Muscle of arm (tissue), 12 donors: ENCODE results near the gene PRR33. TPM values are rescaled to one million over a fixed set of nuclear protein-coding genes. Genes with fewer than 3 reads are reported as not detected.

Experiments used
- DNase-seq: peaks from one replicate; pipeline ENCODE4 v3.0.0-alpha.2; 2013
- polyA plus RNA-seq, 12 donors: library from polyadenylated mRNA; unstranded; fragments of 120-200 nt; gene quantifications; one replicate each; pipeline ENCODE4 v1.2.1, GENCODE V29; 2013; ENCODE audit not compliant: insufficient read length in 12 of 12

PRR33 gene
- polyA plus RNA-seq, 12 donors, result 1.1 to 6.9 (median 2.9) TPM; not detected in 2

DNA sequence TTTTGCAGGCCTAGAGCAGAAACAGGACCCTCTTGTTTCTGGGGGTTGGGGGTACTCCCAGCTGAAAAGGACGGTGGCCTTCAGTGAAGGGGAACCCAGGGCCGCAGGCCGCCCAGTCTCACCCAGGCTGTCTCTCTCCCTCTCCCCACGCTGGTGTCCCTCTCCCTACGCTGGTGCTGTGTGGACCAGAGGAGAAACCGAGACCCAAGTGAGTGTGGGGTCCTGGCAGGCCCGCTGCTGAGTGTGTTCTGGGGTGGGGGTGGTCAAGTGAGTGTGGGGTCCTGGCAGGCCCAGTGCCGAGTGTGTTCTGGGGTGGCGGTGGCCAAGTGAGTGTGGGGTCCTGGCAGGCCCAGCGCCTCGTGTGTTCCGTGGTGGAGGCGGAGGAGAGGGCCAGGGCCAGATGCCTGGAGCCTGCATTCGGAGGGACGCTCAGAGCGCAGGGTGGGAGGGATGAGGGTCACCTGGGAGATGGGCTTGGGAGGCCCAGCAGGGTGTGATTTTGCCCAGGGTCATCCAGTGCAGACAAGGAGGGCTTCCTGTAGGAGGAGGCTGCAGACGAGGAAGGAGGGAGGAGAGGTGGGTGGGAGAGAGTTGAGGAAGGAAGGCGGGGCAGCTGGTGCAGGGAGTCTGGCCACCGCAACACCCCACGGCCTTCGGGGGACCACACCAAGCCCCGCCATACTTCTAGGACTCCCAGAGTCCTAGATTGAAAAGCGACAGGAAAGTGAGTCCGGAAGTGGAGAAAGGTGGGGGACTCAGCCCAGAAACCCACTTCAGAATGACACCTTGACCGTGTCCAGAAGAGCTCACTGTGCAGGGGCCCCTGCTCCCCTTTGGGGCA, 38.1 kb upstream of the PRR33 start:
- DNase-seq, result no peak

DNA sequence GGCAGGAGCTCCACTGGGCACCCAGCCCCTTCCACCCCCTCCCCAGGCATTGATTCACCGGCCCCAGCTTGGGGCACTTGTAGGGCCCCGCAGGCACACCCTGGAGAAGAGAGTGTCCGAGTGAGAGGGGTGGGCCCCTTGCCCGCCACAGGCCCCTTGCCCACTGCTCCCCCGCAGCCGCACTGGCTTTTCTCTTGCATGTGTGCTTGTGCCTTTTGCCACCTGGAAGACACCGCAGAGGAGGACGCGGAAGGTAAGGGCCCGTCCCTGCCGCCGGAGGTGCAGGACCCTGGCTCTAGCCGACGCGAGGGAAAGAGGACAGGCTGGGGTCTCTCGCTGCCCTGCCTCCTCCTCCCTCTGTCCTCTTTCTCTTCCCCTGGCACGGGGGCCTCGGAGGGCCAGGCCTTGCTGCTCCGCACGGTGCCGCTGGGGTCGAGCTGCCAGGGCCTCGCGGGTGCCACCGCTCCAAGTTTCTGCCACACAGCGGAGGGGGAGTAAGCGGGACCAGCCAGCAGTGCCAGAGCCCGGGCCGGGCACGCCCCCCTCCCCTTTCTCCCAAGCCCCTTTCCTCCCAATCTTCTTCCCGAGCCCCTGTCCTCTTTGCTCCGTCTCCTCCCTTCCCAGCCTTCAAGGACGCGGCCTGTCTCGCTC, 37.3 kb upstream of the PRR33 start:
- no peak for DNase-seq

DNA sequence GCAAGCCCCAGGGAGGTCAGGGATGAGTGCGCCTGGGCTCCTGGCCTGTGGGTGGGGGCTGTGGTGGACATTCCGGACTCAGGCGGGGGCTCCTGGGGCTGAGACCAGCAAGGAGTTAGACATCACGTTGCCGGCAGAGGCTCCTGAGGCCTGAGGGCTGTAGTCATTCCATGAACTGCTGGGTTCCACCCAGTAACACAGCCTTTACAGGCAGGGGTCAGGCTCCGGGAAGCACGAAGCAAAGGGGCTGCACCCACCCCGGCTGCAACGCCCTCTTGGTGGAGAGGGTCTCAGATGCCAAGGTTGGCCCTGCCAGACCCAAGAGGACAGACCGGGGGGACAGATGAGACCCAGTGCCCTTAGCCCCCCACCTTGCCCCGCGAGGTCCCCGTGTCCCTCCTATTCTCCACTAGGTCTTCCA, 36.8 kb upstream of the PRR33 start:
- no peak for DNase-seq

- no peak for DNase-seq
Observed at GRCh38 chr11:1927848-1928469, 36.3 kb upstream of the PRR33 start.

GRCh38 chr11:1927026-1927847, 35.5 kb upstream of the PRR33 start:
- peak; percentile 79 for DNase-seq

GRCh38 chr11:1926156-1927025, 34.7 kb upstream of the PRR33 start:
- DNase-seq, result no peak

GRCh38 chr11:1925373-1926155, 33.9 kb upstream of the PRR33 start:
- DNase-seq, result no peak

- no peak for DNase-seq
Observed at GRCh38 chr11:1924646-1925372, 33.1 kb upstream of the PRR33 start.

DNA sequence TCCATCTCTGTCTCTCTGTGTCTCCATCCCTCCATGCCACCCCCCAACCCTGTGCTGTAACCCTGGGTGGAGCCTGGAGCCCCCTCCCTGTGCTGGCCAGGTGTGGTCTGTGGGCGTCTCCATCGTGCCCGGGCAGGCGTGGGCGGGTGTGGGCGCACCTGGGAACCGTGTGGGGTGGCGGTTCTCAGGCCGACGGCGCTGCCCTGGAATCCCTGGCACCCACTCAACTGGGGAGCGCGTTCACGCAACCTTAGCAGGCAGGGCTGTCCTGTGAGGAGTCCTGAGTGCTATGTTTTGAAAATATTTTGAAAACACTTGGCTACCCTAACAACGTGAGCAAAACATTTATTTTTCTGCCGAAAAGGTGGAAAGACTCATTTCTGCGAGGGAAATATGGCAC, 32.5 kb upstream of the PRR33 start:
- DNase-seq, result no peak

- no peak for DNase-seq
Observed at GRCh38 chr11:1923201-1923956, 31.7 kb upstream of the PRR33 start.

DNA sequence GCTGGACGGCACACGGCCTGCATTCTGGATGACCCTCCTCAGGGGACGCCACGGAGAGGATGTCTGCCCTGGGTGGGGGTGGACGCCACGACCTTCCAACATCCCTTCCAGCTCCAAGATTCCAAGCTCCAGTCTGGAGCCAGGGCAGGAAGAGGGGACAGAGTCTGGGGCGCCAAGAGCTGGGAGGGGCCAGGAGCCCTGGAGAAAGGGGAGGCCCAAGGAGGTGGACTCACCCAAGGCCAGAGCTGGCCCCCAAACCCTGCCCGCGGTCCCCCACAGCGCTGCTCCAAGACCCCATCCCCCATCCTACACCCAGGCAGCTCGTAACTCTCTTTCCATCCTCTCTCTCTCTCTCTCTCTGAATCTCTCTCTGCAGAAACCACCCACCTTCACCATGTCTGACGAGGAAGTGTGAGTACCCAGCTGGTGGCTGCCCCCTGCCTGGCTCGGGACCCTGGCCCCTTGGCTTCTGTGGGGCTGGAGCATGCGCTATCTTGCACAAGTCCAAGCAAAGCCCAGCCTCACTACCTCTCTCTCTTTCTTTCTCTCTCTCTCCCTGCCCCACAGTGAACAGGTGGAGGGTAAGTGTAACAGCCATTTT, 30.9 kb upstream of the PRR33 start:
- DNase-seq, result peak; percentile 83

GRCh38 chr11:1921574-1922141, 30.0 kb upstream of the PRR33 start:
- DNase-seq, result peak; percentile 96

GRCh38 chr11:1920909-1921573, 29.3 kb upstream of the PRR33 start:
- no peak for DNase-seq

DNA sequence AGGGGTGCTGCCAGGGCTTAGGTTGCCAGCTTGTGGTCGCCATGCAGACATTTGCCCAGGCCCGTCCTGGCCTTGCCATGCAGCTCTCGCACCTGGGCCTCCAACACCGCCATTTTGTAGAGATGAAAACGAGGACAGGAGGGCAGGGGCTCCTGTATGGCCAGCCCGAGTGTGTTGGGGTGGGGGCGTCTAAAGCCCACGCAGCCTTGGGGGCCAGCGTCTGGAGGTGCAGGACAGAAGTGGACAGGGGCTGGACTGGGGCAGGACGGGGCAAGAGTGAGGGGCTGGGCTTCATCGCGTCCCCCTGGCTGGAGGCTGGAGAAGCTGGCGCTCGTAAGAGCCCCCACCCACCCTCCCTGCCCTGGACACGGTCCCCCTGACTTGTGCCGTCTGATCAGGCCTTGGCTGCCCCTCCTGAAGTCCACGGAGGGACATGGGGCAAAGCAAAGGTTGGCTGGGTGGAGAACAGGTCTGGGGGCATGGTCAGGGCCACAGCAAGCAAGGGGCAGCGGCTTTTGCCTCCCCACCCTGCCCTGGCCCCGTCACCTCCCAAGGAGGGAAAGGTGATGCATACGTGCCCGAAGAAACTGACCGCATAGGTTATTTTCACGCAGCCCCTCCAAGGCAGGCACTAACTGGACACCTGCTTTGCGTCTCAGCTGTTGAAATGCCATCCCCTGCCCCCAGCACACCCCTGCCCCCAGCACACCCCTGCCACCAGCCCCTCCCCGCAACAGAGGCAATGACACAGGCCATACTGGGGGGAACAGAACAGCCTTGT, 28.6 kb upstream of the PRR33 start:
- DNase-seq, result no peak

DNA sequence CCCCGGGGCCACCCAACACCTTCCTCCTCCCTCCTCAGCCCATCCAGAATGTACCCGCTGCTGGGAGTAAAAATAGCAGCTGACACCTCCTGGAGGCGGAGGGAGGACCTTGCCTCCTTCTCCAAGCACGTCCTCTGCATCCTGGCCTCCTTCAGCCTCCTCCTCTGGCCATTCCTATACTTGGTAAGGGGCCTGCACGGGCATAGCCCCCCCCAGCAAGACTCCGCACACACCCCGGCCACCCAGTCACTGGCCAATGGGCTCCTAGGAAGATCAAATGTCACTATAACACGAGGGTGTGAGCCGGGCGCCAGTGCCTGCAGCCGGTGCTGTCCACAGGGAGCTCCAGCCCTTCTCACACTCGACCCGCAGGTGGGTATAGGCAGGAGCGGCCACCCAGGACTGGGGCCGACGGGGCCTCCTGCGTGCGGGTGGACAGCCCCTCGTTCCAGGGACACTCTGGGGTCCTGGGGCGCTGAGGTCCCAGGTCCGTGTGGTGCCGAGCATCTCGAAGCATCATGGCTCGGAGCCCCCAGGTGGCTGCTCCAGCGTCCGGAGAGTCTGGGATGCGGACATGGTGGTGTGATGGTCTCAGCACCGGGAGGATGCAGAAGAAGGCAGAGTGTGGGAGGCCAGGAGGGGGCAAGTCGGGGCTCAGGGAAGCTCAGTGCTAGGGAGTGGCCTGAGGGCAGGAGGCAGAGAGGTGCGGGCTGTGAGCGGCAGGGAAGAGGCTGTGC, 27.9 kb upstream of the PRR33 start, which contains the start of gene TNNT3:
Gene TNNT3 (plus strand): TSS at position 313 of the 737 bp plus-strand sequence. CDS start 3,172 bp downstream, outside the sequence.
- DNase-seq, result no peak
